ENCODE results near the gene SNCAIP. TPM values are rescaled to one million over a fixed set of nuclear protein-coding genes. Genes with fewer than 3 reads are reported as not detected.

SNCAIP gene
- total and polyA plus RNA-seq, 9 of the 15 experiments (the other 6 are each of a cell fraction or from before 2014, with no cell fraction given), result 0.04 TPM; not detected in 8

Other genes with a start within 250 kb of the SNCAIP start
- not detected in 2 replicates for gene LOX, start 234.0 kb upstream of the SNCAIP start, total RNA-seq (2014; rRNA removed)
- not detected in 2 replicates for gene LOX, start 234.0 kb upstream of the SNCAIP start, total RNA-seq (2014; rRNA removed; fragmentation: Illumina TruSeq; extraction: Trizol)
- gene LOX, start 234.0 kb upstream of the SNCAIP start, total RNA-seq (2015; rRNA removed; fragmentation: Illumina TruSeq; extraction: Trizol), result not detected in 2 replicates
- gene LOX, start 234.0 kb upstream of the SNCAIP start, total RNA-seq (2021), result 0.09 and 0.34 TPM in 2 replicates
- gene LOX, start 234.0 kb upstream of the SNCAIP start, polyA plus RNA-seq (2011; rRNA removed), result not detected in 2 replicates
- gene LOX, start 234.0 kb upstream of the SNCAIP start, polyA plus RNA-seq (2014; fragmentation: Illumina TruSeq; extraction: Trizol), result not detected in 2 replicates
- gene LOX, start 234.0 kb upstream of the SNCAIP start, polyA plus RNA-seq (2014; fragmentation: Nextera tagmentation; extraction: Ambion mirVana), result under 1 TPM in 1 of 2 experiments, not detected in 1; 0.06 TPM
- gene LOX, start 234.0 kb upstream of the SNCAIP start, polyA plus RNA-seq (2014; rRNA removed), result not detected in 2 replicates
- 0.08 and 0.50 TPM in 2 replicates for gene ZNF474, start 182.7 kb upstream of the SNCAIP start, total RNA-seq (2014; rRNA removed)
- gene ZNF474, start 182.7 kb upstream of the SNCAIP start, total RNA-seq (2014; rRNA removed; fragmentation: Illumina TruSeq; extraction: Trizol), result 0.45 and 0.47 TPM in 2 replicates
- gene ZNF474, start 182.7 kb upstream of the SNCAIP start, total RNA-seq (2015; rRNA removed; fragmentation: Illumina TruSeq; extraction: Trizol), result 0.26 and 0.62 TPM in 2 replicates
- gene ZNF474, start 182.7 kb upstream of the SNCAIP start, total RNA-seq (2021), result 0.16 and 0.25 TPM in 2 replicates
- gene ZNF474, start 182.7 kb upstream of the SNCAIP start, polyA plus RNA-seq (2011; rRNA removed), result 0.31 and 0.45 TPM in 2 replicates
- 0.22 and 0.31 TPM in 2 replicates for gene ZNF474, start 182.7 kb upstream of the SNCAIP start, polyA plus RNA-seq (2014; fragmentation: Illumina TruSeq; extraction: Trizol)
- under 1 TPM; 0.35 to 0.39 TPM for gene ZNF474, start 182.7 kb upstream of the SNCAIP start, polyA plus RNA-seq (2014; fragmentation: Nextera tagmentation; extraction: Ambion mirVana)
- 0.13 and 0.21 TPM in 2 replicates for gene ZNF474, start 182.7 kb upstream of the SNCAIP start, polyA plus RNA-seq (2014; rRNA removed)